Activated naive CD4-positive, alpha-beta T cell treated with anti-CD3 and anti-CD28 coated beads, Interleukin-2, amount 10 ng/mL, durations not matched to agents 7 days and 5 days (primary cell): ENCODE measurements around the gene AMELX.

Experiments
- CTCF ChIA-PET: fragments of 350-600 bp; sonication (Branson Sonifier 250); formaldehyde crosslinking; loops from one replicate; lab custom pipeline; 2021; ENCODE audit warnings: antibody characterized with exemption; lab: Charles Lee
- DNase-seq: peaks from one replicate; pipeline ENCODE4 v3.0.0-alpha.2; 2020
- H3K27ac Mint-ChIP-seq: one replicate; pipeline ENCODE4 v1.8.0; 2021; ENCODE audit warnings: mild to moderate bottlenecking, moderate library complexity, mixed read lengths
- H3K27me3 Mint-ChIP-seq: one replicate; pipeline ENCODE4 v1.8.0; 2021; ENCODE audit warnings: mild to moderate bottlenecking, mixed read lengths
- H3K36me3 Mint-ChIP-seq: one replicate; pipeline ENCODE4 v1.8.0; 2021; ENCODE audit warnings: mixed read lengths
- H3K4me1 Mint-ChIP-seq: one replicate; pipeline ENCODE4 v1.8.0; 2021; ENCODE audit warnings: mixed read lengths
- H3K4me3 Mint-ChIP-seq: one replicate; pipeline ENCODE4 v1.8.0; 2021; ENCODE audit warnings: mild to moderate bottlenecking, moderate library complexity, mixed read lengths
- H3K9me3 Mint-ChIP-seq: one replicate; pipeline ENCODE4 v1.8.0; 2021; ENCODE audit warnings: mixed read lengths

The AMELX gene

DNA sequence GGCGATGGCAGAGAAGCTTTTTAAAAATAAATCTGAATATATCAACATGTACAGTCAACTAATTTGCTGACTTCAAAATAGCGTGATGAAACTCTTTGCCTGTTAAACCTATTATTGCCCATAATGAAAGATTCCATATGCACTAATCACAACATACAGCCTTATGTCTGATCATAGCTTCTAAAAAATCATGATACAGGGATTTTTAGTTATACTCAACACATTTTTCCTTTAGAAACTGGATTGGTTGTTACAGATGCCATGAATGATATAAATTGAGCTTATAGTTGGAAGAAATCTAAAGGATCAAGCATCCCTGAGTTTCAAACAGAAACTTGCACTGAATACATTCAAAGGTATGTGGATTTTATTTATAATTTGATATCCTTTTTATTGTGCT lies at the start of gene AMELX:
TSS of gene AMELX (plus strand) at position 301 of the 400 bp plus-strand sequence. CDS start 1,376 bp downstream, outside the sequence.
- CTCF ChIA-PET: no interaction called here
- no peak for DNase-seq
- H3K4me1 Mint-ChIP-seq: no peaks in the 10 kb centered on the region
- H3K9me3 Mint-ChIP-seq: no peaks in the 10 kb centered on the region
- no peak within 1 kb of the TSS for H3K27ac Mint-ChIP-seq
- H3K4me3 Mint-ChIP-seq: no peak within 1 kb of the TSS
- no peaks in the 10 kb centered on the region for H3K36me3 Mint-ChIP-seq
- no peaks in the 10 kb centered on the region for H3K27me3 Mint-ChIP-seq

DNA sequence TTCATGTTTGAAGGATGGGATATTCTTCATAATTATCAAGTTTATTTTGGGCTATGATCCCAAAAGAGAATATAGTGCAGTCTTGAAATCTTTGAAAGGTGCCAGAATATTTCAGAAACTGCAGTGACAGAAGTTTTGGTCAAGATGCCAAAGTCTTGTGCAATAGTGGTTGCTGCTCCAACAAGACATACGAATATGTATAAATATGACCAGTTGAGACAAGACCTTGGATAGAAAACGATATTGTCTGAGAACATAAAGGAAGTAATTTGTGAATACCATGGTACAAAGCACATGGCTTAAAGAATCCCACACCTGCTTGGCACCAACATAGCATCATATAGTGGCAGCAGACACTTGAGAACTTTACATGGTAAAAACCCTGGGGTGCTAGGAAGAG lies 48.6 kb upstream of the AMELX start:
- Mint-ChIP-seq H3K9me3 (no peaks in the 10 kb centered on the region), H3K36me3 (no peaks in the 10 kb centered on the region), H3K27me3 (no peaks in the 10 kb centered on the region), H3K4me3 (no peak overlapping the region), H3K27ac (no peak overlapping the region), H3K4me1 (no peaks in the 10 kb centered on the region)
- no peak for DNase-seq
- CTCF ChIA-PET: no interaction called here

DNA sequence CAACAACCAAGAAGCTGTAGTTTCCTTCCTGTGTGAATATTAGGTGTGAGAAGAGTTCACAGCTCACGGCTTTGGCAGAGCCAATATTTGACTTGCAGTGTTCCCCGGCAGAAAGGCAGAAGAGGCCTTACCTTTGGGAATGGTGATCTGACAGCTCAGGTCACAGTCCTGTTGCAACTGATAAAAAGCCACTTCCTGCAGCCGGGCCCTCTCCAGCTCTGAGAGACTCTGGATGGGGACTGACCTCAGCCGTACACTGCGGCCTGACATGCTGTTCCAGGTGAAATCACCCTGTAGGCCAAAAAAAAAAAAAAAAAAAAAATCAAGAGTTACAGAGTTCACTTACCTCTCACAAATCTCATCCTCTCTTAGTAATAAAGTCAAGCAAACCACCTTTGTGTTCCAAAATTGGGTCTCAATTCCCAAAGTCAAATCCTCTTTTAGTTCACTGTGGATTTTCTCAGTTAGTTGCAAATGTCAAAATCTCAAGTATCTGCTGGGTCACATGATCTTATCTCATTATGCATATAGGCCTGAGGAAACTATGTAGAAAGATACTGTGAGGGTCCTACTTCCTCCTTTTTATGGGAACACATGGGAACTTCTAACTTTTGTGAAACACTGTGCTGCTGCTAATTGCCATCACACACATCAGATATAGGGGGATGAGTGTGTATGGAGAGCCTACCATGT lies 38.6 kb upstream of the AMELX start:
- Mint-ChIP-seq H3K4me1 (no peaks in the 10 kb centered on the region), H3K9me3 (no peaks in the 10 kb centered on the region), H3K27me3 (no peaks in the 10 kb centered on the region), H3K27ac (no peak overlapping the region), H3K4me3 (no peak overlapping the region), H3K36me3 (no peaks in the 10 kb centered on the region)
- CTCF ChIA-PET: no interaction called here
- no peak for DNase-seq

DNA sequence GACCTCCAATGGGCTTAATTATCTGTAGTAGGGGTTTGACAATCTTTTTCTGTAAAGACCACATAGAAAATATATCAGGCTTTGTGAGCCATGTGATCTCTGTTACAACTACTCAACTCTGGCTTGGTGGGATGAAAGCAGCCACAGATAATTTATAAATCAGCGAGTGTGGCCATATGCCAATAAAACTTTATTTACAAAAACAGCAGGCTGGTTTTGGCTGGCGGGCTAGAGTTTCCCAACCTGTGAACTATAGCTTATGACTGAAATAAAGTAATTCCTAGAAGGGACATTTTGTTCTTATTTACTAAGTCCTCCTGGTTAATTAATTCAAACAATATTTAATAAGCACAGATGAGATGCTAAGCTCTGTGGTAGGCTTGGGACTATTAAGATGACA lies 35.9 kb upstream of the AMELX start:
- H3K27me3 Mint-ChIP-seq: no peaks in the 10 kb centered on the region
- DNase-seq: no peak
- CTCF ChIA-PET: no interaction called here

DNA sequence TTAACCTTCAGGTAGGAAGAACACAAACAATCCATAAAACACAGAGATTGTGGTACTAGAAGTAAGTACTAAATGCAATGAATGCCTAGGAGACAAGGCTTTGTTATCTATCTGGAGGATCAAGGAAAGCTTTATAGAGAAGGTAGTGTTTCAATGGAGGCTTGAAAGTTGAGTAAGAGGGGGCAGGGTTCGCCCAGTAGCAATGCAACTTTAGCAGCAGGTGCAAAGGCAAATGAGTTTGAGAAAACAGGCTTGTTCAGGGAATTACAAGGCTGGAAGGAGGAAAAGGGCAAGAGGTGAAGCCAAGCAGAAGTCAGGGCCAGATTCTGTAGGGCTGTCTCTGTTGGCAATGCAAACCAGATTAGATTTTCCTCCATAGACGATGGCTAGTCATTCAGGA lies 35.5 kb upstream of the AMELX start:
- Mint-ChIP-seq H3K9me3 (no peaks in the 10 kb centered on the region), H3K4me3 (no peak overlapping the region), H3K36me3 (no peaks in the 10 kb centered on the region), H3K4me1 (no peaks in the 10 kb centered on the region), H3K27me3 (no peaks in the 10 kb centered on the region), H3K27ac (no peak overlapping the region)
- DNase-seq: no peak
- CTCF ChIA-PET: no interaction called here

More for the DNA sequence above, 35.9 kb upstream of the AMELX start:
- Mint-ChIP-seq H3K4me3 (no peak overlapping the region), H3K27ac (no peak overlapping the region), H3K9me3 (no peaks in the 10 kb centered on the region), H3K4me1 (no peaks in the 10 kb centered on the region), H3K36me3 (no peaks in the 10 kb centered on the region)

DNA sequence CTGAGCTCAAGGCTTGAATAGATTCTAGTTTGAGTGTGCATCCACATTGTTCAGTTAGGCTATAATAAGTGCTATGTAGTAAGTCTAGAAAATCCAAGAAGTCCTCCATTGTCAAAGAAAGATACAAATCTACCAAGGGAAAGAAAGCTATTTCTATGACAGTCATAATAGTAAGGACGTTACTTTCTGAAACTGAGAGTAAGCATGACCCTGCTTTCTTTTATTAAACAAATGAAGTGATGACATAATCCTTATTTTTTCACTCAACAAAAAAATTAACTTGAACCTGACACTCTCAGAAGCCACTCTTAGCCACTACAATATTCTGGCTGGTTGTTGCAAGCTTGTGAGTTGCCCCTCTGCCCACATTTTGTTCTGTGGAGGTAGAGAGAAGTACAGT lies 33.8 kb upstream of the AMELX start:
- no peak overlapping the region for H3K4me3 Mint-ChIP-seq
- no peak for DNase-seq
- H3K36me3 Mint-ChIP-seq: no peaks in the 10 kb centered on the region
- CTCF ChIA-PET: no interaction called here
- no peaks in the 10 kb centered on the region for H3K9me3 Mint-ChIP-seq
- no peak overlapping the region for H3K27ac Mint-ChIP-seq
- no peaks in the 10 kb centered on the region for H3K27me3 Mint-ChIP-seq
- H3K4me1 Mint-ChIP-seq: no peaks in the 10 kb centered on the region

DNA sequence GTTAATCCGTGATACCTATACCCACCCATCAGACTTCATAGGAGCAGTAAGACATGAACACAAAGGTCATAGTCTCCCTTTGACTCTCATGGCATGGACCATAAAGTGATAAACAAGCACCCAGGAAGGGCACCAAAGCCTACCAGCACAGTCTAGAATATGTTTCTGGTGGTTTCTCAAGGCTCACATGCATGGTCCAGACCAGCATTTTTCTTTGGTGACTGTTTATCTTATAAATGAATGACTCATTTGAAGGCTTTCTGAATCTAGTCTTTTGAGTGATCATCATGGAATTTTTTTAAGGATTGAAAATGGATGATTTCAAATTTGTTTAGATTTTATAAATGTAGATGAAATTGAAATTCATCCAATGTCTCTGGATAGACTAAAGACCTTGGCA lies 32.0 kb upstream of the AMELX start:
- H3K9me3 Mint-ChIP-seq: no peaks in the 10 kb centered on the region
- no peak overlapping the region for H3K4me3 Mint-ChIP-seq
- no peaks in the 10 kb centered on the region for H3K36me3 Mint-ChIP-seq
- H3K27me3 Mint-ChIP-seq: no peaks in the 10 kb centered on the region
- CTCF ChIA-PET: no interaction called here
- no peaks in the 10 kb centered on the region for H3K4me1 Mint-ChIP-seq
- no peak for DNase-seq
- H3K27ac Mint-ChIP-seq: no peak overlapping the region

DNA sequence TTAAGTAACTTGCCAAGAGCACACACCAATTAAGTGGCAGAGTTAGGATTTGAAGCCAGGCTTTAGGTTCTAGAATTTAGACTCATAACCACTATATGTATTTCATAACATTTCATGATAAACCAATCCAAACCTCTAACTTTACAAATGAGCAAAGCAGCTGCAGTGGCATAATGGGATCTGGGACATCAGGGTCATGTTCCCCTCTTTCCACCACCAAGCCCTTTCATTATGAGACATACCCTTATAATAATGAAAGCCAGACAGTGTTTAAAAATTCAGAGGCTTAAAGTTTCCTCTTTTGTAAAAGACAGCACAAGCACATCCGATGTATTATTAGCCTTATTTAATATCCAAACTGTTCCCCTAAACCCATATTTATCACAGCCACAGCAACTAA lies 28.3 kb upstream of the AMELX start:
- H3K9me3 Mint-ChIP-seq: no peaks in the 10 kb centered on the region
- CTCF ChIA-PET: no interaction called here
- H3K36me3 Mint-ChIP-seq: no peaks in the 10 kb centered on the region
- no peak for DNase-seq
- no peak overlapping the region for H3K27ac Mint-ChIP-seq
- H3K4me1 Mint-ChIP-seq: no peaks in the 10 kb centered on the region
- no peak overlapping the region for H3K4me3 Mint-ChIP-seq
- H3K27me3 Mint-ChIP-seq: no peaks in the 10 kb centered on the region

DNA sequence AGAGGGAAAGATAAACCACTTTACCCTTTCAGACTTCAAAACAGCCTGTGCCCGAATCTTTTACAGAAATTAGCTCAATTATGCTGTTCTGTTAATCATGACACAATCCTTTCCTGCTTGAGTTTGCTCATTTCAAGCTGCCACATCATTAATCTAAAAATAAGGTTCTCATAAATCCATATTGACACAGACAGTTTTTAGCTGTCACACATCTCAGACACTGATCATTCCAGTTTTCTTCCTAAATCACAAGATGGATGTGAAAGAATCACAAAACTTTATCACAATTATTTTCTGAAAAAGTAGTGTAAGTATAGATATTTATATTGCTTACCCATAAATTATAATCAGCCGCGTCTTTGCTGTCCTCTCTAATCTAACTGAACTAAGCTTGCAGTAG lies 27.9 kb upstream of the AMELX start:
- no peaks in the 10 kb centered on the region for H3K27me3 Mint-ChIP-seq
- no peak overlapping the region for H3K4me3 Mint-ChIP-seq
- H3K27ac Mint-ChIP-seq: no peak overlapping the region
- H3K4me1 Mint-ChIP-seq: no peaks in the 10 kb centered on the region
- no peak for DNase-seq
- CTCF ChIA-PET: no interaction called here
- H3K36me3 Mint-ChIP-seq: no peaks in the 10 kb centered on the region
- H3K9me3 Mint-ChIP-seq: no peaks in the 10 kb centered on the region

DNA sequence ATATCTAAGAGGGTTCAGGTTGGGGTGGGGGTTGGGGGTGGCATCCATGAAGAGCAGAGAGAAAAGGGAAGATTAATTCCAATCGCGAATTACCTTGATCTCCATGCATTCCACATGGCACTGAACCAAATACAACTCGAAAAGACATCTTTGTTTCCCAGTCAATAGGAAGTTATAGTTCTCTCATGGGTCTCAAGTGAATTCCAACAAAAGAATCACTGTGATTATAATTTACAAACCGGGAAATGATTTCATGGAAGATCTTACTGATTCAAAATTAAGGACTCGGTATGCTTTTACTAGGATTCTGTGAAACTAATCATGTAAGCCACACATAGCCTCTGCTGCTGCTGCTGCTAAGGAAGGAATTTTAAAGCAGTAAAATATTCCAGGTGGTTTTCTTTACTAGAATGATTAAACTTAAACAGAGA lies 26.6 kb upstream of the AMELX start:
- H3K36me3 Mint-ChIP-seq: no peaks in the 10 kb centered on the region
- CTCF ChIA-PET: no interaction called here
- H3K9me3 Mint-ChIP-seq: no peaks in the 10 kb centered on the region
- no peak overlapping the region for H3K27ac Mint-ChIP-seq
- DNase-seq: no peak
- no peak overlapping the region for H3K4me3 Mint-ChIP-seq
- no peaks in the 10 kb centered on the region for H3K4me1 Mint-ChIP-seq
- H3K27me3 Mint-ChIP-seq: no peaks in the 10 kb centered on the region

DNA sequence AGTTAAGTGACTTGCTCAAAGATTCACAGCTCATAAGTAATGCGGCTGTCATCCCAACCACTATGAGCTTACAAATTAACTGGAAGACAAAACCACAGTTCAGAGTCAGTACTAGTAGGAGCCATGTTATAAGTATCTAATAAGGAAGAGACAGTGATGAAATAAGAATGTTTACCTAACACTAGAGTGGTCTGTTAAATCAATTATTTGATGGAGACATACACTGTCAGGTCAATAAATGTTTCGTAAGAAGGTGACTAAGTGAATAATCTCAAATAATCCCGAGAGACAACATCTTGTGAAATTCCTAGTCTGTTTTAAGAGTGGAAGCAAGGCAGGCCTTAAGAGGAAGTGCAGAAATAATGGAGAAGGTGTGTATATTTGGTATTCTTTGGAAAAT lies 25.8 kb upstream of the AMELX start:
- no peaks in the 10 kb centered on the region for H3K27me3 Mint-ChIP-seq
- no peak overlapping the region for H3K27ac Mint-ChIP-seq
- H3K4me3 Mint-ChIP-seq: no peak overlapping the region
- CTCF ChIA-PET: no interaction called here
- no peaks in the 10 kb centered on the region for H3K4me1 Mint-ChIP-seq
- H3K36me3 Mint-ChIP-seq: no peaks in the 10 kb centered on the region
- H3K9me3 Mint-ChIP-seq: no peaks in the 10 kb centered on the region
- no peak for DNase-seq

DNA sequence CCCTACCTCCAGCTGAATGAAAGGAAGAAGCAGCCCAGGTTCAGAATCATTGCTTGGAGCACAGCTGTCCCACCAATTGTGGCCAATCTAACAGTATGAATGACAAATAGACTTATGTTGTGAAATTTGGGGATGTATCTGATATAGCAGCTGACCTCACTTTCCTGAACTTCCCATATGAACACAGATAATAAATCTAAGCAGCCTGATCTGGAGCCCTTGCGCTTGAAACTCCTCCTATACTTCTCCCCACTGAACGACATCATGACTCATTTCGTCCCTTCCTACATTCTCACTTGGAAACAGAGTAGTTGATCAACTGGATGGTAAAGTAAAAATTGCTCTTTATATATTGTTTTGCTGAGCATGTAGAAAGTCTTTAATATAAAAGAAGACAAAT lies 24.2 kb upstream of the AMELX start:
- Mint-ChIP-seq H3K4me1 (no peaks in the 10 kb centered on the region), H3K4me3 (no peak overlapping the region), H3K27ac (no peak overlapping the region), H3K27me3 (no peaks in the 10 kb centered on the region), H3K36me3 (no peaks in the 10 kb centered on the region), H3K9me3 (no peaks in the 10 kb centered on the region)
- no peak for DNase-seq
- CTCF ChIA-PET: no interaction called here

DNA sequence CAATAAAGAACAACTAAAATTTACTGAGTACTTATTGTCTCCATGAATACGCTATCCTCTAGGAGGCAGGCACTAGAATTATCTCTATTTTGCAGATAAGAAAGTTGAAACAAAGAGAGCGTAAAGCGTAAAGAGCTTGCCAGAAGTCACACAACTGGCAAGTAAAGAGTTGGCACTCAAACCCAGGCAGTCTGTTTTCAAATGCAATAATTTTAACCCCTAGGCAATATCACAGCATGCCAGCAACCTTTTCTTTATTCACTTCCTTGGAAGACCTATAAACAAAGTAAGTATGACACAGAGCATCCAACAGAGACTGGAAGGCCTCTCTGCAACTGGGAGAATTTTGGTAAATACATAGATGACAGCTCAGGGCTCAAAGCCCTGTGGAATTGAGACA lies 23.2 kb upstream of the AMELX start:
- no peak for DNase-seq
- CTCF ChIA-PET: no interaction called here
- H3K27me3 Mint-ChIP-seq: no peaks in the 10 kb centered on the region
- H3K9me3 Mint-ChIP-seq: no peaks in the 10 kb centered on the region
- H3K27ac Mint-ChIP-seq: no peak overlapping the region
- H3K4me3 Mint-ChIP-seq: no peak overlapping the region
- H3K36me3 Mint-ChIP-seq: no peaks in the 10 kb centered on the region
- H3K4me1 Mint-ChIP-seq: no peaks in the 10 kb centered on the region

DNA sequence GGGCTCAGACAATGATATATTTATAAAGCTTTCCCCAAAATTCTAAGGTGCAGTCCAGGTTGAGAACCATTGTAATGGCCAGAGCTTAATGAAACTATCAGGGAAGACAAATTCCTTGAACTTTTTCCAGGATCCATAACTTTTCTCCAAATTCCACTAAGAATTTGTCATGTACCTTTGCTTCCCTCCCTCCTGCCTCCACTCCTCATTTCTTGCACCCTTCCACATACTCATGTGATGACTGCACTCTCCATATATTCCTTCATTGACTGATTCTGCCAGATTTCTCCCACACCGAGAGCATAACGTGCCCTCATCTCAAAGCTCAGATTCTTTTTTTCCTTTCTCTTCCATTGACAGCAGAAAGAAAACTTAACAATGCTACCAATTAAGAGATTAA lies 20.9 kb upstream of the AMELX start:
- Mint-ChIP-seq H3K9me3 (no peaks in the 10 kb centered on the region), H3K27me3 (no peaks in the 10 kb centered on the region), H3K36me3 (no peaks in the 10 kb centered on the region), H3K27ac (no peak overlapping the region), H3K4me3 (no peak overlapping the region), H3K4me1 (no peaks in the 10 kb centered on the region)
- CTCF ChIA-PET: no interaction called here
- DNase-seq: no peak

DNA sequence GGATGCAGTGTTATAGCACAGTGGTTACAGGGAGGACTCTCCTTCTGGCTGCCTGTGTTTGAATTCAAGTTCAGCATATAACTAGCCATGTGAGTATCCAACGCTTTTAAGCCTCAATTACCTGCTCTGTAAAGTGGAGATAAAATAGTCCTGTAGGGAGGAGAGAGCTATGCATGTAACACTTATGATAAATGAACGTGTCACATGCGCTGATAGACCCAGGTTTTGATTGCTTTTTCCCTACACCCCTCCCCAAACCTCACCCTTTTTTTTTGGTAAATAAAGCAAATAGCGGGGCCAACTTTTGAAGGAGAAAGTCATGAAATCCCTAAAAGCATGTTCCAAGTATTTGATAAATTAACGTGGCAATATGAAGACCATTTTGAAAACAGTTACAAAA lies 20.4 kb upstream of the AMELX start:
- H3K4me1 Mint-ChIP-seq: no peaks in the 10 kb centered on the region
- no peaks in the 10 kb centered on the region for H3K9me3 Mint-ChIP-seq
- H3K27me3 Mint-ChIP-seq: no peaks in the 10 kb centered on the region
- no peak overlapping the region for H3K27ac Mint-ChIP-seq
- DNase-seq: no peak
- H3K4me3 Mint-ChIP-seq: no peak overlapping the region
- no peaks in the 10 kb centered on the region for H3K36me3 Mint-ChIP-seq
- CTCF ChIA-PET: no interaction called here

DNA sequence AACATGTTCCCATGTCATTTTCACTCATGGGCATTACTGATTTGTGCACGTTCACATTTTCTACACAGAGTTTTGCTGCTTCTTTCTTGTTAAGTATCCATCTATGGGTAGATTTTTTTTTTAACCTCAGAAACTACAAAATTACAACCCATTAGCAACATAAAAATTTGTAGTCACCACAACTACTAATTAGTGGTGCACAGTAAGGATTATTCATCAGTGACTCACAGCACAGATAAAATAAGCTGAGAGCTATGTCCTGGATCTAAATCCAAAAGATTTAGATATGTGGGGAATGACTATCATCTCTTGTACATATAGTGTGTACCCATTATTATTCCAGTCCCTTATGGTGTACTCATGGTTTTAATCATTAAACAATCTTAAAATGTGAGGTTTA lies 19.7 kb upstream of the AMELX start:
- Mint-ChIP-seq H3K9me3 (no peaks in the 10 kb centered on the region), H3K4me3 (no peak overlapping the region), H3K36me3 (no peaks in the 10 kb centered on the region), H3K27ac (no peak overlapping the region), H3K4me1 (no peaks in the 10 kb centered on the region), H3K27me3 (no peaks in the 10 kb centered on the region)
- DNase-seq: no peak
- CTCF ChIA-PET: no interaction called here
